NCI-H774 (cell line): ENCODE results near the gene FKBP1A.
A peak's percentile ranks its signal among the peaks of the same experiment; 100 is the strongest.
"Not testable (repeated sequence)": the region's sequence is repeated elsewhere in the genome, so short reads cannot be mapped to it uniquely, and the experiment has no call there.

Experiments
- DNase-seq: peaks from one replicate; lab custom pipeline; 2025; lab: John Stamatoyannopoulos, UW

Gene FKBP1A

DNA sequence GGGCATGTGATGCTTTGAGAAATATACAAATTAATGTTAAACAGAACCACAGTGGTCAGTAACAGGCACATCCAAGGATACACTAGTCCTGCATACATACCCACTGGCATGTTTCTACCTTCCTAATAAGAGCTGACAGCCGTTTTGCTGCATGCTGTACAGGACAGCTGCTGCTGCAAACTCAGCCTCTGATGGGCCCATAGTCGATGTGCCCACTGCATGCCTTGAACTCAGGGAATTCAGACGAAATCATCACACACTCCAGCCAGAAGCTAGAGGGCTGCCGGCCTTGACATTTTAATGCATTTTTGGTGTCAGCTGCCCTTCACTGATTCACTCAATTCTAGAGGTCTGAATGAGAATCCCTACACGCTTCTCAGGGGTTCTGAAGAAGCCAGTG lies 29.3 kb downstream of the FKBP1A start:
- DNase-seq, result no peak

DNA sequence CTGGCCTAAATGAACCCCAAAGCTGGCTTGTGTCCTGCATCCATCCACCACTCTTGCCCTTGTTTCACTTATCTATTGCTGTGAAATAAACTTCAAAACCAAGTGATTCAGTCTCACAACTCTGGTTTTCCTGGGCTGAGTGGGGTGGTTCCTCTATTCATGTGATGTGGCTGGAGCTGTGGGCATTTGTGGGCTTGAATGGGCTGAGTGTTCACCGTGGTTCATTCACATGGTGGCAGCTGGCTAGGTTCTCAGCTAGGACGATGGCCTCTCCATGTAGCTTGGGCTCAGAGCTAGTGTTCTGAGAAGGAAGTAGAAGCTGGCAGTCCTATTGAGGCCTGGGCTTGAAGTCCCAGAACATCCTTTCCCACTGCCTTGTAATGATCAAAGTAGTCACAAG lies 30.4 kb downstream of the FKBP1A start:
- DNase-seq, result no peak

DNA sequence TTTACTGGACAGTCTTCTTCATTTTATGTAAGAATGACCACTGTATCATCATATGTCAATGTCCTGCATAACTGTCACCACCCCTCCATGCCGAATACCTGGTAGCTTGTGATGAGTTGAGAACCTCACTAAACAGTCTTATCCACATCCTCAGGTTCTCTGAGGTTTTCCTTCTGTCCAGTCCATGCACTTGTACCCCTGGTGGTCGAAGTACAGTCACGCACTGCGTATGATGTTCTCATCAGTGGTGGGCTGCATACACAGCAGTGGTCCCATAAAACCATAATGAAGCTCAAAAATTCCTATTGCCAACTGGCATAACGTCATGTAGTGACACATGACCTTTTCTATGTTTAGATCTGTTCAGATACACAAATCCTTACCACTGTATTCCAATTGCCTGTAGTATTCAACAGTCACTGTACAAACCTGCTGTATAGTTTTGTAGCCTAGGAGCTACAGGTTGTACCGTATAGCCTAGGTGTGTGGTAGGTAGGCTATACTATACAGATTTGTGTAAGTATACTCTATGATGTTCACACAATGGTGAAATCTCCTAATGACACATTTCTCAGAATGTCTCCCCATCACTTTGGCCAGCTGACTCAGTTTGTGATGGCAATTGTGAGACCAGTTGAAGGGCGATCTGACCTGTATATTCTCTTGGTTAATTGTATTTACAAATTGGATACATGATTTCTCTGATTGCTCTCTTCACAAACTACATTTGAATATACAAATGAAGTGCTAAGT lies 32.6 kb downstream of the FKBP1A start:
- no peak for DNase-seq

DNA sequence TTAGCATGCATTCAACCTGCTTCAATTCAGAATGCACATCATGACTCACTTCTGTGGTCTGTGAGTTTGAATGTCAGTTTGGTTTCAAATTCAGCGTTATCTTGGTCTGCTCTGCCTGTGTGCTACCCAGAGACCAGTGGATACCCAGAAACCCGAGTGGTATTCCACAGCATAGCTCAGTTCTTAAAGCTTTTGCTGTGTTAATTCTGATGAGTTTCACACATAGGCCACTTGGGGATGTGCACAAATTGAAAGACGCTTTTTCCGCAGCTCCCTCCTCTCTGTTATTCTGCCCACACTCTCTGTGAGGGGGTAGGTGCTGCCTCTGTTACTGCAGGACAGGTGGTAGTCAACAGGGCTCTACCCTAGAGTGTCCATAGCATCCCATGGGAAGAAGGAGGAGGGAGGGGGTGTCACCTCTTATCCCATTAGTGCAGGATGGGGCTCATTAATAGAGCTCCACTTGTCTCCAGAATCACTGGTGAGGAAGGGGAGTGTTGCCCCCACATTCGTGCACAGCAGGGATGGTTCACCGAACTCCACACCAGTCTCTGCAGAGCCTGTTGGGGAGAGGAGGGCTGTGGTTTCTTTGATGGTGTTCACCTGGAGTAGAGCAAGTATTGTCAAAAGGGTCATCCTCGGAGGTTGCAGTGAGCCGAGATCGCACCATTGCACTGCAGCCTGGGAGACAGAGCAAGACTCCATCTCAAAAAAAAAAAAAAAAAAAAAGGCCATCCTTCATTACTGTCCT lies 34.8 kb downstream of the FKBP1A start:
- DNase-seq, result no peak

DNA sequence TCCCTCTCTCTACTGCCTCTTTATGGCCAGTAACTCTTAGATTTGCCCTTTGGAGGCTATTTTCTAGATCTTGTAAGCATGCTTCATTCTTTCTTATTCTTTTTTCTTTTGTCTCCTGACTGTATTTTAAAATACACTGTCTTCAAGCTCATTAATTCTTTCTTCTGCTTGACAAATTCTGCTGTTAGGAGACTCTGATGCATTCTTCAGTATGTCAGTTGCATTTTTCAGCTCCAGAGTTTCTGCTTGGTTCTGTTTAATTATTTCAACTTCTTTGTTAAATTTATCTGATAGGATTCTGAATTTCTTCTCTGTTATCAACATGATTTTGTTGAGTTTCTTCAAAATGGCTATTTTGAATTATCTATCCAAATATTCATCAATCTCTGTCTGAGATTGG lies 38.9 kb downstream of the FKBP1A start:
- no peak for DNase-seq

DNA sequence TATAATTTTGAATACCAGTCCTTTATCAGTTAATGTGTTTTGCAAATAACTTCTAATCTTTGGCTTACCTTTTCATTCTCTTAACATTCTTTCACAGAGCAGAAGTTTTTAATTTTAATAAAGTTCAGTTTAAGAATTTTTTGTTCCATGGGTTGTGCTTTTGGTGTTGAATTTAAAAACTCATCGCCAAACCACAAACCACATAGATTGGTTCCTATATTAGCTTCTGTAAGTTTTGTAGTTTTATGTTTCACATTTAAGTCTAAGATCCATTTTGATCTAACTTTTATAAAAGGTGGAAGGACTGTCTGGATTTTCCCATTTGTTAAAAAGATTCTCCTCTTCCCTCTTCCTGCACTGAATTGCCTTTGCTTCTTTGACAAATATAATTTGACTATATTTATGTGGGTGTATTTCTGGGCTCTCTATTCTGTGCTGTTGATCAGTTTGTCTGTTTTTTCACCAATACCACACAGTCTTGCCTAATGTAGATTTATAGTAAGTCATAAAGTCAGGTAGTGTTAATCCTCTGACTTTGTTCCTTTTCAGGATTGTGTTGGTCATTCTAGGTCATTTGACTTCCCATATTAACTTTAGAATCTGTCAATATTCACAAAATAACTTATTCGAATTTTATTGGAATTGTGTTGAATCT lies 46.4 kb downstream of the FKBP1A start:
- DNase-seq, result no peak

DNA sequence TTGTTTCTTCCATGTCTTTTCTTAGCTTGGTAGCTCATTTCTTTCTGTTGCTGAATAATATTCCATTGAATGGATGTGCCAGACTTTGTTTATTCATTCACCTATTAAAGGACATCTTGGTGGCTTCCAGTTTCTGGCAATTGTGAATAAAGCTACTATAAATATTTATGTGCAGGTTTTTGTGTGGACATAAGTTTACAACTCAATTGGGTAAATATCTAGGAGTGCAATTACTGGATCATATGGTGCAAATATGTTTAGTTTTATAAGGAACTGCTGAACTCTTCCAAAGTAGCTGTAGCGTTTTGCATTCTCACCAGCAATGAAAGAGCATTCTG lies 47.1 kb downstream of the FKBP1A start:
- no peak for DNase-seq

DNA sequence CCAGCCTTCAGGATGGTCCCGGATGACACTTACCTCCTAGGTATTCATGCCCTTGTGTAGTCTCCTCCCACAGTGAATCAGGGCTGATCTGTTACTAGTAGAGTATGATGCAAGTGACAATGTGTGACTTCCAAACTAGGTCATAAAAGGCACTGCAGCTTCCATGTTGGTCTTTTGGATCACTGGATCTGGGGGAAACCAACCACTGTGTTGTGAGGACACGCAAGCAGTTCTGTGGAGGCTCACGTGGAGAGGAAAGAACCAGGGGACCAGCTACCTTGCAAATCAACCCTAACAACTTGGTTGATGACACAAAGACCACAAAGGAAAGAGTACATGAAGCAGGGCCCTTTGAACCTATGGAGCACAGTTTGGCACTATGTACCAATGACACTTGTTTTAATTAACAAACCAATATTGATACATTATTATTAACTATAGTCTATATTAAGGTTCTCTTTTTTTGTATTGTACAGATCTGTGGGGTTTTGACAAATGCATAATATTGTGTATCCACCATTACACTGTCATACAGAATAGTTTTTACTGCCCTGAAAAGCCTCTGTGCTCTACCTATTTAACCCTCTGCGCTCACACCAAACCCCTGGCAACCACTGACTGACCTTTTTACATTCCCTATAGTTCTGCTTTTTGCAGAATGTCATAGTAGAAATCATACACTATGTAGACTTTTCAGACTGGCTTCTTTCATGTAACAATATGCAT lies 47.7 kb downstream of the FKBP1A start:
- no peak for DNase-seq

DNA sequence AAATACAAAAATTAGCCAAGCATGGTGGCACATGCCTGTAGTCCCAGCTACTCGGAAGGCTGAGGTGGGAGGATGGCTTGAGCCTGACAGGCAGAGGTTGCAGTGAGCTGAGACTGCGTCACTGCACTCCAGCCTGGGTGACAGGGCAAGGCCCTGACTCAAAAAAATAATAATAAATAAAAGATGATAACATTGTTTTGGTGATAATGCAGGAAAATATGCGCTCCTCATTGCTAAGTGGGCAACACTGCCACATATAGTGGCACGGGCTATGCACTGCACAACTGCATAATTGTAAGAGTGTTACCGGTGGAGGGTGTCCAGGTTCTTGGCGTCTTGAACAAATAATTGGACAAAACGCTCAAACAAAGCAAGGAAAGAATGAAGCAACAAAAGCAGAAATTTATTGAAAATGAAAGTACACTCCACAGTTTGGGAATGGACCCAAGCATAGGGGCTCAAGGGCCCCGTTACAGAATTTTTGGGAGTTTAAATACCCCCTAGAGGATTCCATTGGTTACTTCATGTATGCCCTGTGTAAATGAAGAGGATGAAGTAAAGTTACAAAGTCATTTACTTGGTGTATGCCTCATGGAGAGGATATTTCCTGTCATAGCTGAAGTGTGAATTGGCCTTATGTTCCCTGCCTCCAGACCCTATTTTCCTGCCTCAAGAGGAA lies 49.3 kb downstream of the FKBP1A start:
- not testable (repeated sequence) for DNase-seq

DNA sequence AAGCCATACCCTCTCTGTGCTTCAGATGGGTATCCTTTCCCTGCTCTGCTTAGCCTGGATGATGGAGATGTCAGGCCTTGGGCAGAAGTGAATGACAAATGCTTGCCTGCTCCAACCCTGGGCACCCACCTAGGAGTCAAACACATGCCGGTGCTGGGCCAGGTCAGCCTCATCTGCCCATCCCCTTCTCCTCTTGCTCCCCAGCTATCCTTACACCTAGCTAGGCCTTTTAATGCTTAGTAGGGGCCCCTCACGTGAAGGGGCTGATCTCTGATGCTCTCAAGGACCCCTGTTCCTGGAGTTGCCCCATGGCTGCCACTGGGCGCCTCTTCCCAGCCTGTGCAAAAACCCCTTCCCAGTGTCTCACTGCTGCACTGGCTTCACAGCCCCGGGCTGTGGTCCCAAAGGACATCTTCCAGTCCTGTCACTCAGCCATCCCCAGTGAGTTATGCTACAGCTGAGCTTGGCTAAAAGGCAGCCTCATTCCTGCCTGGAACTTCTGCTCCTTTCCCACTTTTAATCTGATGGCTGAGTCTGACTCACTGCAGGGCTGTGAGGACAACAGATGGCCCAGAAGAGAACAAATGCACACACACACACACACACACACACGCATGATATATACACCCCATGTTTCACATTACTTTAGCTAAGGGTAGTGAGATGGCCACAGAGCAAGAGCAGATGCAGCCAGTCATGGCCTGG lies 51.1 kb downstream of the FKBP1A start:
- DNase-seq, result no peak

DNA sequence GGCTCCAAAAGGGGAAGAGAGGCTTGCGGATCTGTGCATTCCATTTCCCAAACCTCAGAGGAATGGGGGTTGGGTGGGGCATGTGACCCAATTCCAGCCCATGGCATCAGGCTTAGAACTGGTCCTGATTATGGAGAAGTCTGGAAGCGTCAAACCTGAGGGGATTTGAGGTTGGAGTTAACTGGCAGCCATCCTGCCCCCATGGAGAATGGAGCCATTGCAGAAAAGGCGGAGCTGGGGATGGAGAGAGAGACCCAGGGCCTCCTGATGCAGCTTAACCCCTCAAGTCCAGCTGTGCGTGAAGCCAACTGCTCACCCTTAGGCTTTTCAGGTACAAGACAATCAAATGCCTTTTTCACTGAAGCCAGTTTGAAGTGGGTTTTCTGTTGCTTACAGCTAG lies 54.1 kb downstream of the FKBP1A start:
- no peak for DNase-seq

DNA sequence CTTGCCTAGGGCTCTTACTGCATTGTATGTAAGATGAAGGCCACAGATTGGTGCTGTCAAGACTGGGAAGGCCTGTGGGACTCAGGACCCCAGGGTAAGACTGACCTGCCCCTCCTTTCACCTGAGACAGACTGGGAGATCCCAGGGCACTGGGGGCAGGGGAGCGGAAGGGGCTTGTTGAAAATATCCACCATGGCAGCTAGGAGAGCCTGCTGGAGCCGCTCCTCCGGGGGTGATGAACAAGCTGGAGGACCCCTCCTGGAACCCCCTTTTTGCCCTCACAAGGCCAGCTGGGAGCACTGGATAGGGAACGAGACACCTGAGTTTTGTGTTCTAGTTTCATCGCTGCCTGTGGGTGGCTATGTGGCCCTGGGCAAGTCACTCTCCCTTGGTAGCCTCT lies 54.8 kb downstream of the FKBP1A start:
- no peak for DNase-seq

DNA sequence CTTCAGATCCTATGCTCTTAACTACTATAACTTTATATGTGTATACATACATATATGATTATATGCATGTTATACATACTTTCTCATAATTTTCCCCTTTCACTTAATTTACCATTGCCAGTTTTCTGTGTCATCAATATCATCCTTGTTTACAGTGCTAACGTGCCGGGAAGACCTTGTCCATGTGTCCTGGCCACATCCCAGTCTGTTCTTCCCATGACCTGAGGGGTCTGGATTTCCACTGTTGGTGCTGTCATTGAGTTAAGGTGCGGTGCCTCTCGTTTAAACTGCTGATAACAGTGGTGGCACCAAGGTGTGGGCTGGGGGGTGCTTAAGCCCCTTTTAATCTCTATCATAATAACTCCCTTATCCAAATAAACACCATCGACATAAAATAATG lies 55.4 kb downstream of the FKBP1A start:
- DNase-seq, result no peak

DNA sequence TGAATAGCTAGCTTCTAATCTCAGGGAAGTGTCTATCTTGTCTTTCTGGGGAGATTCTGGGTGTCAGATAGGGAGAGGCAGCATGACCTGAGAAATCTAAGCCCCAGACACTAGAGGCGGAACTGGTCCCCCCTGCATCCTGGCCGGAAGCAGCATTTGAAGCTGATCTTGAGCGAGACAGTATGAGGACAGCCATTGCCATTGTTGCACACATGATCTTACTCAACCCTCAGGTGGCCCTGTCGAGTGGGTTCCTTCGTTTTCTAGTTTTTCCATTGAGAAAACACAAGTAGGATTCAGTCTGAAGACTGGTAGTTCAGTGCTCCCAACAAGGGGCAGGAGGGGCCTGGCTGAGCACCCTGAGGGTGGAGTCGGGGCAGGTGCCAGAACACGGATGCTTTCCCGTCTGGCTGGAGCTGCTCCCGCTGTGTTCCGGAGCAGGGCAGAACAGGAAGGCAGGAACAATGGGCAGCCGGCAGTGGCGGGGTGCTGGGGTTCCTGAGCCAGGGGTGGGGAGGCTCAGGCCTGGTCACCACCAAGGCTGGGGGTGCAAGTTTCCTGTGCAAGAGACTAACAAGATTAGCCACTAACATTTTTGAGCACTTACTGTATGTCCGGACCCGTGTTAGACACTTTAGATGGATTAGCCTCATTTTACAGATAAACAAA lies 56.0 kb downstream of the FKBP1A start:
- DNase-seq, result peak; percentile 38

DNA sequence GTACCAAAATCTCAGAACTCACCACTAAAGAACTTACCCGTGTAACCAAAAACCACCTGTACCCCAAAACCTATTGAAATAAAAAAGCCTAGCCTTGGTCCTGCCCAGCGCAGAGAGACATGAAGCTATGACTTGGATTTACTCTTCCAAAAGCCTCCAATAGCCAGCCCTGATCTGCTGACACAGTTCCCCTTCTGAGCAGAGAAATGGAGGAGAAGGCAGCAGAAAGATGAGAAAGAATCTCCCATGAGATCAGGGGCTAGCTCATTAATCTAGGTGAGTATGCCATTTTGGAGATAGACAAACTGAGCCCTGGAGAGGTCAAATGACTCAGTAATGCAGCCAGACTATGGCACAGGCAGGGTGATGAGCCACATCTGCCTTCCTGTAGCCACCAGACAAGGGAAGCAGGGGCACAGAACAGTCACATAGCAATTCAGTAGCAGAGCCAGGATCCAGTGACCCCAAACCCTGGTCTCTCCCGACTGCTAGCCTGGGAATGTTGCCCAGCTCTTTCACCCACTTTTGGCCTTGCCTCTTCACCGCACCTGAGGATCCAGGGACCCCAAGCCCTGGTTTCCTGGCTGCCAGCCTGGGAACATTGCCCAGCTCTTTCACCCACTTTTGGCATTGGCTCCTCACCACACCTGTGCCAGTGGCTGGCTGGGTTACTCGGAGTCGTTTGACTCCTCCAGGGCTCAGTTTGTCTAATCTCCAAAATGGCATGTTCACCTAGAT lies 56.7 kb downstream of the FKBP1A start:
- DNase-seq, result no peak

DNA sequence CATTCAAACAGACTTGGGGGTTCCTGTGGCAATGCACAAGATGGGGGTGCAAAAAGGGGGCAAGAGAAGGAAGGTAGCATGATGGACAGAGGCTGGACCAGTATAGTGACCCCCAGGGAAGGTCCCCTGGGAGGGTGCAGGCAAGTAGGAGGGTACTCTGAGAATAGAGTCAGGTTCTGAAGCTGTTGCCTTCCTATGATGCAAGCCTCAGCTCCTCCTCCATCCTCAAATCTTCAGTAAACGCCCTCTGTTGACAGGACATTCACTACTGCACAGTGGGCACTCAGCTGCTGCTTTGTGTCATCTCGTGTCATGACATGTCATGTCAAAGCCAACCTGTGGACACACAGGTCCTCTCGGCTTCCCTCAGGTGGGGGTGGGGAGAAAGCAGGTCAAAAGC lies 58.1 kb downstream of the FKBP1A start:
- DNase-seq, result no peak

DNA sequence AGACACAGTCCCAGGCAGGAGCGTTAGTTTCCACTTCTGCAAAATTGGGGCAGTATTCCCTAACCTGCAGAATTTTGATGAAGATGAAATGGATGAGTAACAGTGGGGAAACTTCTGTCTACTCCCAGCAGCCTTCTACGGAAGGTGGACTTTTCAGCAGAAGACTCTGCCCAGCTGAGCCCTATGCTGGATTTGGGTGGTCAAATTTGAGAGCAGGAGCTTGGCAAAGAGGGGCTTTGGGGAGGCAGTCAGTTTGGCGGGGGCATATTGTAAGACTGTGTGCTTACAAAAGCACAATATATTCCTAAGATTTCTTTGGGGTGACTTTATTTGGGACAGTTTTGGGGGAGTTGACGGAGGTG lies 58.5 kb downstream of the FKBP1A start:
- DNase-seq, result no peak

DNA sequence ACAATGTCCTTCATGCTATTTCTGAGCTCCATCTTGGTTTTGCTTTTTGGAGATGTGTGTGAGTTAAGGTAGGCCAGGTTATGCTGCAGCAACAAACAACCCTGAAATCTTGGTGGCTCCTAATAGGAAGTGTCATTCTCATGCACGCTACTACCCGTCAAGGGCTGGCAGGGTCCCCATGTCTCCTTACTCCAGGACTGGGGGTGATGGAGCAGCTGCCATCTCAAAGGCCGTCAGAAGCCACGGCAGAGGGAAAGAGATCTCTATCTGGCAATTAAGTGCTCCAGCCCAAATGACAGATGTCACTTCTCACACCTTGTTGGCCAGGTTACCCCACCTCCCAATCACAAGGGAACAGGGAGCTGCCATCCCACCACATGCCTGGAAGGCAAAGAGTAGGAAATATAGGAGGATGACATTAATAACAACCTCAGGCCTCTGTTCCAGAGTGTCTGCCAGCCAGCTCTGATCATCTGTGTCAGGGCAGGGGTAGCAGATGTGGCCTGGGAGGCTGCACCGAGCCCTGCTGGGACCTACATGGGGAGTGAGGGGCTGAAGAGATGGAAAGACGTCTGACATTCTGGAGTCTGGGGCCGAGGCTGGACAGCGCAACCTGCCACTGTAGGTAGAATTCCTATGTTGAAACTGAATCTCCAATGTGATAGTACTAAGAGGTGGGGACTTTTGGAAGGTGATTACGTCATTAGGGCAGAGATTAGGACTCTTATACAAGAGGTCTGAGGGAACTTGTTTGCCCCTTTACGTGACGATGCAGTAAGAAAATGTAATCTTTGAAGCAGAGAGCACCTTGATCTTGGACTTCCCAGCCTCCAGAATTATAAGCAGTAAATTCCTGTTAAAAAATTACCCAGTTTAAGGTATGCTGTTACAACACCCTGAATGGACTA lies 59.1 kb downstream of the FKBP1A start:
- no peak for DNase-seq

DNA sequence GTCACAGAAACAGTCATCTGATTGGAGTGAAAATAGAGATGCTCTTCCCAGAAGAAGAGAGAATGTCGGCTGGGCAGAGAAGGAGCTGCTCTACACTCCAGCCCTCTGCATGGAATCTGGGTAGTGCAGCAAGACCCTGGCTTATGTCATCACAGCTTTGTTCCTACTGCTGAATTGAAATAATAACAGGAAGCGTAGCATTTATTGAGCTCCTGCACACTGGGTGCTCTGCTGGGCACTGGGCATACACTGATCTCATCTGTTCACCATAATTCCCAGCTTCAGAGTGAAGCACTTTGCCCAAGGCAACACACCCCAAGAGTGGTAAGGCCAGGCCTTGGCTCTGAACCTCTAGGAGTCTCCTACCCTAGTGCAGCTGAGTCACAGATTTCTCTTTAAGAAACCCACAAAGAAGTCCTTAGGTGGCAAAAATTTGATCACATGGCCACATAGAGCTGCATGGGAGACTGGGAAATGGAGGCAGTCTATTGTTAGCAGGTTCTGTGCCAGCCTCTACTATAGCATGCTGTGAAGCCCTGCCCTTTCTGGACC lies 60.0 kb downstream of the FKBP1A start:
- DNase-seq, result no peak
